ENCODE data around the gene NONO.

NONO gene

DNA sequence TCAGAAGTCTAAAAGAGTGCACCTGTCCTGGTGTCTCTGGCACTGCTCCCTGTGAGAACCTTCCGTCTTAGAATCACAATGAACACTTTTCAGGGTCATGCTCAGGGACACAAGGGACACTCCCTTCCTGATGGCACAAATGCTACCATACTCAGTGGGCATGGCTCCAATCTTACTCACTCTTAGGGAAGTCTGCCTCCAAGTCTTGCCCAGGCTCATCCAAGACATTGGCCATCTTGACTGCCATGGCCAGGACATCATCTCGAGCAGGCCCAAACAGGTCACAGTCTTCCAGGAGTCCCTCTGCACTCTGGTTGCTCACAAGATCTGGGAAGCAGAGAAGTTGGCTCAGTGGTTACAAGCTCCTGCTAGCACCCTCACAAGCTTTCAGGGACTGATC is 38.3 kb upstream of the NONO start:
- H3K4me2 ChIP-seq (ENCODE audit: low read length), result no peak overlapping the region
- H3K27ac ChIP-seq (ENCODE audit: low read depth, low read length), result no peak overlapping the region
- H3K36me3 ChIP-seq (ENCODE audit: control insufficient read depth, low read length), result peaks cover 67% of the 10 kb centered on the region
- H3K79me2 ChIP-seq (ENCODE audit: control insufficient read depth, low read length), result no peaks in the 10 kb centered on the region
- H3K4me1 ChIP-seq (ENCODE audit: control insufficient read depth, low read length), result no peaks in the 10 kb centered on the region
- no peaks in the 10 kb centered on the region for H4K20me1 ChIP-seq (ENCODE audit: control insufficient read depth, insufficient read depth, low read depth, low read length)
- TF ChIP-seq EZH2phosphoT487 (IDR thresholded peaks at IDR 0.05; ENCODE audit: borderline replicate concordance, low read length), result no peak
- TF ChIP-seq, protein P1, sequence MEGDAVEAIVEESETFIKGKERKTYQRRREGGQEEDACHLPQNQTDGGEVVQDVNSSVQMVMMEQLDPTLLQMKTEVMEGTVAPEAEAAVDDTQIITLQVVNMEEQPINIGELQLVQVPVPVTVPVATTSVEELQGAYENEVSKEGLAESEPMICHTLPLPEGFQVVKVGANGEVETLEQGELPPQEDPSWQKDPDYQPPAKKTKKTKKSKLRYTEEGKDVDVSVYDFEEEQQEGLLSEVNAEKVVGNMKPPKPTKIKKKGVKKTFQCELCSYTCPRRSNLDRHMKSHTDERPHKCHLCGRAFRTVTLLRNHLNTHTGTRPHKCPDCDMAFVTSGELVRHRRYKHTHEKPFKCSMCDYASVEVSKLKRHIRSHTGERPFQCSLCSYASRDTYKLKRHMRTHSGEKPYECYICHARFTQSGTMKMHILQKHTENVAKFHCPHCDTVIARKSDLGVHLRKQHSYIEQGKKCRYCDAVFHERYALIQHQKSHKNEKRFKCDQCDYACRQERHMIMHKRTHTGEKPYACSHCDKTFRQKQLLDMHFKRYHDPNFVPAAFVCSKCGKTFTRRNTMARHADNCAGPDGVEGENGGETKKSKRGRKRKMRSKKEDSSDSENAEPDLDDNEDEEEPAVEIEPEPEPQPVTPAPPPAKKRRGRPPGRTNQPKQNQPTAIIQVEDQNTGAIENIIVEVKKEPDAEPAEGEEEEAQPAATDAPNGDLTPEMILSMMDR (IDR thresholded peaks at IDR 0.05; ENCODE audit: low read depth, low read length, poor library complexity, severe bottlenecking), result no peak
- H3K27me3 ChIP-seq (ENCODE audit: control insufficient read depth, low read length), result no peaks in the 10 kb centered on the region
- H3K4me3 ChIP-seq (ENCODE audit: low read length), result no peak overlapping the region
- H3F3A ChIP-seq (ENCODE audit: control insufficient read depth, insufficient read depth), result no peaks in the 10 kb centered on the region
- no peaks in the 10 kb centered on the region for H3K9me2 ChIP-seq (replicated peaks; ENCODE audit: control insufficient read depth, low read length)
- H3K9me3 ChIP-seq (ENCODE audit: control insufficient read depth, insufficient read depth, low read length), result no peaks in the 10 kb centered on the region

GRCh38 chrX:71250841-71251240 is 32.6 kb upstream of the NONO start:
- no peaks in the 10 kb centered on the region for H4K20me1 ChIP-seq (ENCODE audit: control insufficient read depth, insufficient read depth, low read depth, low read length)
- no peak overlapping the region for H3K4me3 ChIP-seq (ENCODE audit: low read length)
- peaks cover 40% of the 10 kb centered on the region for H3K36me3 ChIP-seq (ENCODE audit: control insufficient read depth, low read length)
- H3K27me3 ChIP-seq (ENCODE audit: control insufficient read depth, low read length), result no peaks in the 10 kb centered on the region
- no peaks in the 10 kb centered on the region for H3F3A ChIP-seq (ENCODE audit: control insufficient read depth, insufficient read depth)
- no peaks in the 10 kb centered on the region for H3K9me2 ChIP-seq (replicated peaks; ENCODE audit: control insufficient read depth, low read length)
- H3K27ac ChIP-seq (ENCODE audit: low read depth, low read length), result no peak overlapping the region
- peaks cover 17% of the 10 kb centered on the region for H3K79me2 ChIP-seq (ENCODE audit: control insufficient read depth, low read length)
- H3K9me3 ChIP-seq (ENCODE audit: control insufficient read depth, insufficient read depth, low read length), result no peaks in the 10 kb centered on the region
- H3K4me2 ChIP-seq (ENCODE audit: low read length), result no peak overlapping the region
- TF ChIP-seq, protein P1 (IDR thresholded peaks at IDR 0.05; ENCODE audit: low read depth, low read length, poor library complexity, severe bottlenecking), result no peak
- no peak for TF ChIP-seq EZH2phosphoT487 (IDR thresholded peaks at IDR 0.05; ENCODE audit: borderline replicate concordance, low read length)
- peaks cover 19% of the 10 kb centered on the region for H3K4me1 ChIP-seq (ENCODE audit: control insufficient read depth, low read length)

- H3K79me2 ChIP-seq (ENCODE audit: control insufficient read depth, low read length), result peaks cover 17% of the 10 kb centered on the region
- H3K4me1 ChIP-seq (ENCODE audit: control insufficient read depth, low read length), result peaks cover 23% of the 10 kb centered on the region
- peak overlapping the region; percentile 14; the same call in 1 of the 2 replicates for H3K4me2 ChIP-seq (ENCODE audit: low read length)
- no peak overlapping the region for H3K4me3 ChIP-seq (ENCODE audit: low read length)
- no peaks in the 10 kb centered on the region for H3F3A ChIP-seq (ENCODE audit: control insufficient read depth, insufficient read depth)
- H3K9me3 ChIP-seq (ENCODE audit: control insufficient read depth, insufficient read depth, low read length), result no peaks in the 10 kb centered on the region
- H3K27ac ChIP-seq (ENCODE audit: low read depth, low read length), result no peak overlapping the region
- no peak for TF ChIP-seq EZH2phosphoT487 (IDR thresholded peaks at IDR 0.05; ENCODE audit: borderline replicate concordance, low read length)
- TF ChIP-seq, protein P1 (IDR thresholded peaks at IDR 0.05; ENCODE audit: low read depth, low read length, poor library complexity, severe bottlenecking), result no peak
- H4K20me1 ChIP-seq (ENCODE audit: control insufficient read depth, insufficient read depth, low read depth, low read length), result no peaks in the 10 kb centered on the region
- H3K27me3 ChIP-seq (ENCODE audit: control insufficient read depth, low read length), result no peaks in the 10 kb centered on the region
- no peaks in the 10 kb centered on the region for H3K9me2 ChIP-seq (replicated peaks; ENCODE audit: control insufficient read depth, low read length)
- H3K36me3 ChIP-seq (ENCODE audit: control insufficient read depth, low read length), result peaks cover 37% of the 10 kb centered on the region
Observed at GRCh38 chrX:71251466-71251973, 31.9 kb upstream of the NONO start.
